ENCODE measurements around the gene KRTAP2-2.

The KRTAP2-2 gene

DNA sequence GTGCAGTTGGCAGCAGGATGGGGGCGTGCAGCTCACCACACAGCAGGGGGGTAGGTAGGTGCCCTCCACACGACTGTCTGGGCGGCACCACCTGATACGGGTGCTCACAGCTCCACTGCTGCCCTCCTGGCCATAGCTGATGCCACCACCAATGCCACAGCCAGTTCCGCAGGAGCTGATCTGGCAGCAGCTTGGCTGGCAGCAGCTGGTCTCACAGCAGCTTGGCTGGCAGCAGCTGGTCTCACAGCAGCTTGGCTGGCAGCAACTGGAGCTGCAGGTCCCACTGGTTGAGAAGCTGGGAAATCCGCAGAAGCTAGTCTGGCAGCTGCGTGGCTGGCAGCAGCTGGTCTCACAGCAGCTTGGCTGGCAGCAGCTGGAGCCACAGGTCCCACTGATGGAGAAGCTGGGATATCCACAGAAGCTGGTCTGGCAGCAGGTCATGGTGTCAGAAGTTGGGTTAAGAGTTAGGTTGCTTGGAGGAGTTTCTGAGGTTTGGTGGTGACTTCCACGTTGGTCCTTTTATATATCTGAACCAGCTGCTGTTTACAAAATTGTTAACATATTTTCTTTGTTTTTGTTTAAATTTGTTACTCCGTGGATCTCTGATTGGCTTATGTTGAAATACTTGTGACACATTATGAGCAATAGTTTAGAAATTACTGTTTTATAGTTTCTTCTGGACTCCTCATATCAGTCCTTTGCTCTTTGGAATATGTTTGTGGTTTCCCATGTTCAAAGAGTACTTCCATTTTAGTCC is 28.1 kb downstream of the KRTAP2-2 start, which contains the start of gene KRTAP1-5:
KRTAP1-5 (minus strand) TSS at position 494 of the 757 bp plus-strand sequence; CDS start at position 441, 53 bp downstream.
- no peak for DNase-seq (ENCODE audit: extremely low read depth in 1 of 2, low read depth in 1 of 2)

DNA sequence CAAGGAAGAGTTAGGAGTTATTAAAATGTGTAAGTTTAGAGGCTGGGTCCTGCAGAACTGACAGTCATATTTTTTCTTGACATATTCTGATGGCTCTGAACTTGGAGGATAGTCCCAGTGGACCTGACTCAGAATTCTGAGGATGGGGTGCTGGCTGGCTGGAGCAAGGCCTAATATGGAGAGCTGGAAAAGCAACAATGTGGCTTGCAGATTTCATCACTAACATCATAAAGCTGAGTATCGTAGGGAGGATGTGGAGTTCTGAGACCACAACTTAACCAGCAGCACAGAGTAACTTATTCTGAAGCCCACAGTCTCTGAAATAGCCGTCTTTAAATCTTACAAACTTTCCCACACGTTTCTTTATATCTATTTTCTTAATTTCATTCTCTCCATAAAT is 30.3 kb downstream of the KRTAP2-2 start:
- DNase-seq (ENCODE audit: extremely low read depth in 1 of 2, low read depth in 1 of 2): no peak

DNA sequence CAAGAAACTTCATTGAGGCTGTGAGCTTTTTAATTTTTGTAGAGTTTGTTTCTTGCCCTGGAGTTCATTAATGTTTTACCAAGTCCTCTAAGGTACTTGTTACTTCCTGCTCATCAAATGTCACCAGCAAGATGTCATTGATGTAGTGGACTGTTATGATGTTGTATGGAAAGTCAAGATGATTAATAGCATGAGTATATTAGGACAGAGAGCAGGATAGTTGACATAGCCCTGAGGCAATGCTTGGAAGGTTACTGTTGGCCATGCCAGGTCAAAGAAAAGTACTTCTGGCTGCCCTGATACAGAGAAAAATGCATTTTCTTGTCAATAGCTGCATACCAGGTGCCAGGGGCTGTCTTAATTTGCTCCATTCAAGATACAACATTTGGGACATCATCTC is 34.7 kb downstream of the KRTAP2-2 start:
- DNase-seq (ENCODE audit: extremely low read depth in 1 of 2, low read depth in 1 of 2): no peak

DNA sequence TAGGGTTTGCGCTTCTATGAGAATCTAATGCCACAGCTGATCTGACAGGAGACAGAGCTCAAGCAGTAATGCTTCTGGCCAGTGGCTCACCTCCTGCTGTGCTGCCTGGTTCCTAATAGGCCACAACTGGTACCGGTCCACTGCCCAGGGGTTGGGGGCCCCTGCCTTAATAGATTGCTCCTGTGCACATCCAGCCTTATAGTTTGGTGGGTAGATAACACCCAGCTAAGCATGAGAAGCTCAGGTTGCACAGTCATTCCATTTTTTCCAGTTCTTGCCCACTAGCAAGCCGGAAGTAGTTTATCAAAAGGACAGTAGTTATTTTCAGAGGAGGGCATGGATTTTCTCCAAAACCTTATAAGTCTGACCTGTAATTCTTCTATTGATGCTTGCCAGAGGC is 35.6 kb downstream of the KRTAP2-2 start:
- DNase-seq (ENCODE audit: extremely low read depth in 1 of 2, low read depth in 1 of 2): no peak

GRCh38 chr17:41018541-41018940 is 36.5 kb downstream of the KRTAP2-2 start:
- no peak for DNase-seq (ENCODE audit: extremely low read depth in 1 of 2, low read depth in 1 of 2)

DNA sequence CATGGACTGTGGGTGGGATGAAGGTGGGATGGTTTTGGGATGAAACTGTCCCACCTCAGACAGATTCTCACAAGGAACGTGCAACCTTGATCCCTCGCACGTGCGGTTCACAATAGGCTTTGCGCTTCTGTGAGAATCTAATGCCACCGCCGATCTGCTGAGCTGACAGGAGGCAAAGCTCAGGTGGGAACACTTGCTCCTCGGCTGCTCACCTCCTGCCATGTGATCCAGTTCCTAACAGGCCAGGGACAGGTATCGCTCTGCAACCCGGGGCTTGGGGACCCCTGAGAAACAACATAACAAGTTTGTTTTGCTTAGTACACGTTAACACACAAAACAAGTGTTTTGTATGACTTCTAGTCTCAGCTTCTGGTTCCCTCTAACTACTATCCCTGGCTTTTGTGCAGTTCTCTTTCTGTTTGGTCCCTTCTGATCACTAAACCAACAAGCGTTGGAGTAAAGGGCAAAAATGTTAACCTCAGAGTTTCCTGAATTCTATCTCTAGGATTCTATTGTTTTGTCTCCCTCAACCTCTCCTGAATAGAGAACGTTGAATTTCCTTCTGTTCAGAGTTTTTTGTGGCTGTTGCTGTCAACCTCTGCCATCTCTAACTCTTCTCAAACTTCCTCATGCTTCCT is 38.3 kb downstream of the KRTAP2-2 start:
- no peak for DNase-seq (ENCODE audit: extremely low read depth in 1 of 2, low read depth in 1 of 2)

DNA sequence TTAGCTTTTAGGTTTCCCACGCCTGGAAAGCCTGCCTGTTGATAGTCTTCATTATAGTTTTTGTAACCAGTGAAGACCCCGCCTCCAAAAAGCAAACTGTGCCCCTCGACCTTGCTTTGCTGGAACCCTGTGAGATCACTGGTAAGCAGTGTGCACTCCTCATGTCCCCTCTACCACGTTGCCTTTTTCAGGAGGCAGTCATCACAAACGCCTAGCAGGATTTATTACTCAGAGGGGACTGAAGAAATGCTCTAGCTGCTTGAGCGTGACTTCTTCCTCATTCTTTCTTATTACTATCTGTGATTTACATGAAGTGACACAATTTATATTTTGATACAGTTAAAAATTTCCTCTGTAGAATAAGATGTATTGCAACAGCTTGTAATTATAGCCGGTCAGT is 39.6 kb downstream of the KRTAP2-2 start:
- no peak for DNase-seq (ENCODE audit: extremely low read depth in 1 of 2, low read depth in 1 of 2)

- no peak for DNase-seq (ENCODE audit: extremely low read depth in 1 of 2, low read depth in 1 of 2)
Observed at GRCh38 chr17:41013606-41014005, 41.4 kb downstream of the KRTAP2-2 start.

DNA sequence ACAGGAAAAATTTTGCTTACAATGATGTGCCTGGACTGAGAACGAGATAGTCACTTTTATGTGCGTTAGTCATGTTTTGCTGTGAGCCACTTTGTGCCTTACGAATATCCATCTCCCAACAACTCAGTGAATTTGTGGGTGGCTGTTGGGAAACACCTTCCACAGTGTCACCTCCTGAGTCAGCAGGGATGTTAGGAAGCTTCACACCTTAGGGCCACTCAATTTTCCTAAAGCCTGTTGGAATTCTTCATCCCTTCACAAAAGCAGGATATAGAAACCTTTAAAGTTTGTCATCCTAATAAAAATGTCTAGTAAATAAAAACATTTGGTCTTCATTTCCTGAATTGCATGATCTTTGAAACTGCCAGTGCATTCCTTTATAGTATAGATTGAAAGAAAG is 41.8 kb downstream of the KRTAP2-2 start:
- no peak for DNase-seq (ENCODE audit: extremely low read depth in 1 of 2, low read depth in 1 of 2)

DNA sequence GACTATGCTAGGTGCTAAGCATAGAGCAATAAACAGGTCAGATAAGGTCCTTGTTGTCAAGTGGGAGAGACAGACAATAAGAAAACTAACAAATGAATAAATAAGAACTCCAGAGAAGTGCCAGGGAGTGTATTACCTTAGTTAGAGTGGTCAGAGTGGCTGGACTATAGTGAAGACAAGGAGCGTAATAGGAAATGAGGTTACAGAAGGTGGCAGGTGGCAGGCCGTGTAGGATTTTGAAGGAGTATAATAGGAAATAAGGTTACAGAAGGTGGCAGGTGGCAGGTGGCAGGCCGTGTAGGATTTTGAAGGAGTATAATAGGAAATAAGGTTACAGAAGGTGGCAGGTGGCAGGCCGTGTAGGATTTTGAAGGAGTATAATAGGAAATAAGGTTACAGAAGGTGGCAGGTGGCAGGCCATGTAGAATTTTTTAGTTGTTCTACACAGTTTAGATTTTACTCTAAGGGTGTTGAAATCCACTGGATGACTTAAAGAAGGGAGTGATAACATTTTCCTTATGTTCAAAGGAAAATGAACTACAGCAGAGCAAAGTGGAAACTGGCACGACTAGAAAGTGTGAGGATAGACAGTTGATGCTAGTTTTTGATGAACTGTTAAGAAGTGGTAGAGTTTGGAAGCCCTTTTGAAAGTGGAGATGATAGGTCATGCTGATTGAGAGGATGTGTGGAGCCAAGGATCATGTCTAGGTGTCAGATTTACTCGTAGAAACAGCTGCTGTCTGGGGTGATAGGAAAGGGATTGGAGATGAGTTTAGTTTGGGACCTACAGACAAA is 42.5 kb downstream of the KRTAP2-2 start:
- DNase-seq (ENCODE audit: extremely low read depth in 1 of 2, low read depth in 1 of 2): no peak

DNA sequence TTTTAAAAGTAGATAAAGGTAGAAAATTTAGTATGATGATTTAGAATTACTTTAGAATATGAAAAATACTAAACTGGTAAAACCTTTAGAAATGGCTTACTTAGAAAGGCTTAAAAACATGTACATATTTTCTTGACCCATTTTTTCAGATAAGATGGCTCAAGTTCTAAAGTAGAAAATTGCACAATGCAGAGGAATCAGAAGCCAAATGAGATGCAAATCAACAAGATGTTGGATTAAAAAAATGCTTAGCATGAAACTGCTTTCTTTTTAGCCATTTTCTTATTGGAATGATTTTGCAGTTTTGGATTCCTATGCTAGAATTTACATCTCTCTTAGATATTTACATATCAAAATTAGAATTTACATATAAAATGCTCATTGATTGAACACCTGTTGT is 44.6 kb downstream of the KRTAP2-2 start:
- DNase-seq (ENCODE audit: extremely low read depth in 1 of 2, low read depth in 1 of 2): no peak

- DNase-seq (ENCODE audit: extremely low read depth in 1 of 2, low read depth in 1 of 2): no peak
Observed at GRCh38 chr17:41009936-41010335, 45.1 kb downstream of the KRTAP2-2 start.

GRCh38 chr17:41009301-41009760 is 45.7 kb downstream of the KRTAP2-2 start:
- DNase-seq (ENCODE audit: extremely low read depth in 1 of 2, low read depth in 1 of 2): no peak

- DNase-seq (ENCODE audit: extremely low read depth in 1 of 2, low read depth in 1 of 2): no peak
Observed at GRCh38 chr17:41008811-41009210, 46.2 kb downstream of the KRTAP2-2 start, which contains the start of gene KRTAP3-1. KRTAP3-1 (minus strand) TSS chr17:41009128; CDS start chr17:41009074, 54 bp downstream.

Data from stimulated activated CD8-positive, alpha-beta memory T cell treated with anti-CD3 and anti-CD28 coated beads, Interleukin-7, amount 100 ng/mL, for 48 hours (primary cell).